ENCODE measurements around the gene CHD9.

Gene CHD9

DNA sequence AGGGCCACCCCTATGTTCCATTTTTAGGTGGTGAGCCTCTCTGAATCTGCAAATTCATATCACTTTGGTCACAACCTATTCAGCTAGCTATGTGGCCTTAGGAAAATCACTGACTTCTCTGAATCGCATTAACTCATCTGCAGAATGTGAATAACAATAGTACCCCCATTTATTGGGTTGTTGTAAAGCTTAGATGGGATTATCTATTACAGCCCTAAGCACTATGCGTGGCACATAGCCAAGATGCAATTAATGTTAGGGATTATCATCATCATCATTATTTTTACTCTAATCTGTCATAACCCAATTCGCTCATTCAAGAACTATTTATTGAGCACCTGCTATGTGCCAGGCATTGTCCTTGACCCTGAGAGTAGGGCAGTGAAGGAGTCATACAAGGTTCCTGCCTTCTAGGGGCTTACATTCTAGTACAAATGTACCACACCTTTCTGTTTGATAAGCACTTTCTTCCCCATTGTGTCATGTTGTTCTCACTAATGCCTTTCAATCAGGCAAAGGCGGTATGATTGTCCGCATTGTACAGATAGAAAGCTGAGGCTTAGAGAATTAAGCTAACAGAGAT, 38.5 kb downstream of the CHD9 start:
- no peak for ATAC-seq
- no peak for TF ChIP-seq PPARA (CRISPR knock-in tag; IDR thresholded peaks at IDR 0.05; ENCODE audit: borderline replicate concordance)
- TF ChIP-seq, protein P1, sequence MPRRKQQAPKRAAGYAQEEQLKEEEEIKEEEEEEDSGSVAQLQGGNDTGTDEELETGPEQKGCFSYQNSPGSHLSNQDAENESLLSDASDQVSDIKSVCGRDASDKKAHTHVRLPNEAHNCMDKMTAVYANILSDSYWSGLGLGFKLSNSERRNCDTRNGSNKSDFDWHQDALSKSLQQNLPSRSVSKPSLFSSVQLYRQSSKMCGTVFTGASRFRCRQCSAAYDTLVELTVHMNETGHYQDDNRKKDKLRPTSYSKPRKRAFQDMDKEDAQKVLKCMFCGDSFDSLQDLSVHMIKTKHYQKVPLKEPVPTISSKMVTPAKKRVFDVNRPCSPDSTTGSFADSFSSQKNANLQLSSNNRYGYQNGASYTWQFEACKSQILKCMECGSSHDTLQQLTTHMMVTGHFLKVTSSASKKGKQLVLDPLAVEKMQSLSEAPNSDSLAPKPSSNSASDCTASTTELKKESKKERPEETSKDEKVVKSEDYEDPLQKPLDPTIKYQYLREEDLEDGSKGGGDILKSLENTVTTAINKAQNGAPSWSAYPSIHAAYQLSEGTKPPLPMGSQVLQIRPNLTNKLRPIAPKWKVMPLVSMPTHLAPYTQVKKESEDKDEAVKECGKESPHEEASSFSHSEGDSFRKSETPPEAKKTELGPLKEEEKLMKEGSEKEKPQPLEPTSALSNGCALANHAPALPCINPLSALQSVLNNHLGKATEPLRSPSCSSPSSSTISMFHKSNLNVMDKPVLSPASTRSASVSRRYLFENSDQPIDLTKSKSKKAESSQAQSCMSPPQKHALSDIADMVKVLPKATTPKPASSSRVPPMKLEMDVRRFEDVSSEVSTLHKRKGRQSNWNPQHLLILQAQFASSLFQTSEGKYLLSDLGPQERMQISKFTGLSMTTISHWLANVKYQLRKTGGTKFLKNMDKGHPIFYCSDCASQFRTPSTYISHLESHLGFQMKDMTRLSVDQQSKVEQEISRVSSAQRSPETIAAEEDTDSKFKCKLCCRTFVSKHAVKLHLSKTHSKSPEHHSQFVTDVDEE (CRISPR knock-in tag; IDR thresholded peaks at IDR 0.05), result no peak

DNA sequence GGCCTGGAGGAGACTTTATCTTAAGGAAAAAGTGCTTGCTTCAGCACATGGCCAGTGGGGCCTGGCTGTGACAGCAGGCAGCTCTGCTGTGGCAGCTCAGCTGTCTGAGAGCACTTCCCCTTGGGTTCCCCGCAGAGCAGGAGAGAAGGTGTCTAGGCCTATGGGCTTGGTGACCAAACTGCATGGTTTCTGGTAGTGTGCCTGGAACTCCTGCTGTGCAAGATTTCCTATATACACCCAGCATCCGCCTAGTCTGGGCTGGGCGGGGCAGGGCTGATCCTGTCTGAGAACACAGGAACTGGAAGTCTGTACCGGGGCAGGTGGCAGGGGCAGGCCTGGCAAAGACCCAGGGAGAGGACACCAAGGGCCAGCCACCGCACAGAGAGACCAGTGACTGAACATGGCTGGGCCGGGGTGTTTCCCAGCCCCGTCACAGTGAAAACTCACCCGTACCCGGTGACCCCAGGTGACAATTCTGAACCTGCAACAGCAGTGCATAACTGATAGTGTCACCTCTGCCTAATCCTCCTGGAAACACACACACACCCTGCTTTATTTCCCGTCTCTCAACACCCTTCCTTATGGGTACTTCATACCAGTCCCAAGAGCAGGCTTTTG, 39.3 kb downstream of the CHD9 start:
- no peak for ATAC-seq

DNA sequence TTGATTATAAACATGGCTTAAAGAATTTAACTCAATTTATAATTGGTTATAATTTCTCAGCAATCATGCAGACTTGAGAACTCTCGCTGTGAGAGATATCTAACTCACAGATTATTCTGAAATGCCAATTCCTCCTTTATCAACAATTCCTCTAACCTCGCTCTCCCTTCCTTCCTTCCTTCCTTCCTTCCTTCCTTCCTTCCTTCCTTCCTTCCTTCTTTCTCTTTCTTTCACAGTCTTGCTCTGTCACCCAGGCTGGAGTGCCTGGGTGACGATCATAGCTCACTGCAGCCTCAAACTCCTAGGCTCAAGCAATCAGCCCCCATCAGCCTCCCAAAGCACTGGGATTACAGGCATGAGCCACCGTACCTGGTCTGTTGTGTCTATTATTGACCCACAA, 42.4 kb downstream of the CHD9 start:
- TF ChIP-seq RARB (CRISPR knock-in tag; IDR thresholded peaks at IDR 0.05), result no peak
- TF ChIP-seq ZC3H10 (CRISPR knock-in tag; IDR thresholded peaks at IDR 0.05), result no peak
- no peak for TF ChIP-seq CSDC2 (CRISPR knock-in tag; IDR thresholded peaks at IDR 0.05)
- TF ChIP-seq TCF4 (CRISPR knock-in tag; IDR thresholded peaks at IDR 0.05; ENCODE audit: borderline replicate concordance), result no peak
- TF ChIP-seq ZFP30 (CRISPR knock-in tag; IDR thresholded peaks at IDR 0.05), result no peak
- TF ChIP-seq, protein P1 (CRISPR knock-in tag; IDR thresholded peaks at IDR 0.05), result no peak
- no peak for TF ChIP-seq ZFP3 (CRISPR knock-in tag; IDR thresholded peaks at IDR 0.05)
- no peak for TF ChIP-seq BACH2 (CRISPR knock-in tag; IDR thresholded peaks at IDR 0.05; ENCODE audit: borderline replicate concordance)
- TF ChIP-seq GLIS3 (CRISPR knock-in tag; IDR thresholded peaks at IDR 0.05), result no peak
- TF ChIP-seq PPARA (CRISPR knock-in tag; IDR thresholded peaks at IDR 0.05; ENCODE audit: borderline replicate concordance), result no peak
- TF ChIP-seq ZNF565 (CRISPR knock-in tag; conservative IDR thresholded peaks at IDR 0.05; ENCODE audit: low read depth), result no peak
- TF ChIP-seq ARNTL (CRISPR knock-in tag; IDR thresholded peaks at IDR 0.05; ENCODE audit: borderline replicate concordance, low read depth), result no peak
- TF ChIP-seq ESRRG (CRISPR knock-in tag; IDR thresholded peaks at IDR 0.05), result no peak
- no peak for TF ChIP-seq SNAI2 (CRISPR knock-in tag; IDR thresholded peaks at IDR 0.05)
- TF ChIP-seq, protein P2, sequence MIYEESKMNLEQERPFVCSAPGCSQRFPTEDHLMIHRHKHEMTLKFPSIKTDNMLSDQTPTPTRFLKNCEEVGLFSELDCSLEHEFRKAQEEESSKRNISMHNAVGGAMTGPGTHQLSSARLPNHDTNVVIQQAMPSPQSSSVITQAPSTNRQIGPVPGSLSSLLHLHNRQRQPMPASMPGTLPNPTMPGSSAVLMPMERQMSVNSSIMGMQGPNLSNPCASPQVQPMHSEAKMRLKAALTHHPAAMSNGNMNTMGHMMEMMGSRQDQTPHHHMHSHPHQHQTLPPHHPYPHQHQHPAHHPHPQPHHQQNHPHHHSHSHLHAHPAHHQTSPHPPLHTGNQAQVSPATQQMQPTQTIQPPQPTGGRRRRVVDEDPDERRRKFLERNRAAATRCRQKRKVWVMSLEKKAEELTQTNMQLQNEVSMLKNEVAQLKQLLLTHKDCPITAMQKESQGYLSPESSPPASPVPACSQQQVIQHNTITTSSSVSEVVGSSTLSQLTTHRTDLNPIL (CRISPR knock-in tag; IDR thresholded peaks at IDR 0.05; ENCODE audit: low read depth), result no peak
- no peak for TF ChIP-seq TOX (CRISPR knock-in tag; IDR thresholded peaks at IDR 0.05; ENCODE audit: borderline replicate concordance)
- no peak for TF ChIP-seq OSR1 (CRISPR knock-in tag; IDR thresholded peaks at IDR 0.05)
- no peak for TF ChIP-seq ISL1 (CRISPR knock-in tag; IDR thresholded peaks at IDR 0.05)
- TF ChIP-seq, protein P3, sequence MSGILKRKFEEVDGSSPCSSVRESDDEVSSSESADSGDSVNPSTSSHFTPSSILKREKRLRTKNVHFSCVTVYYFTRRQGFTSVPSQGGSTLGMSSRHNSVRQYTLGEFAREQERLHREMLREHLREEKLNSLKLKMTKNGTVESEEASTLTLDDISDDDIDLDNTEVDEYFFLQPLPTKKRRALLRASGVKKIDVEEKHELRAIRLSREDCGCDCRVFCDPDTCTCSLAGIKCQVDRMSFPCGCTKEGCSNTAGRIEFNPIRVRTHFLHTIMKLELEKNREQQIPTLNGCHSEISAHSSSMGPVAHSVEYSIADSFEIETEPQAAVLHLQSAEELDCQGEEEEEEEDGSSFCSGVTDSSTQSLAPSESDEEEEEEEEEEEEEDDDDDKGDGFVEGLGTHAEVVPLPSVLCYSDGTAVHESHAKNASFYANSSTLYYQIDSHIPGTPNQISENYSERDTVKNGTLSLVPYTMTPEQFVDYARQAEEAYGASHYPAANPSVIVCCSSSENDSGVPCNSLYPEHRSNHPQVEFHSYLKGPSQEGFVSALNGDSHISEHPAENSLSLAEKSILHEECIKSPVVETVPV (CRISPR knock-in tag; IDR thresholded peaks at IDR 0.05), result no peak
- no peak for ATAC-seq

More for the DNA sequence above, 39.3 kb downstream of the CHD9 start:
- no peak for TF ChIP-seq SNAI2 (CRISPR knock-in tag; IDR thresholded peaks at IDR 0.05)
- no peak for TF ChIP-seq GLIS3 (CRISPR knock-in tag; IDR thresholded peaks at IDR 0.05)
- TF ChIP-seq ARNTL (CRISPR knock-in tag; IDR thresholded peaks at IDR 0.05; ENCODE audit: borderline replicate concordance, low read depth), result no peak
- TF ChIP-seq, protein P4, sequence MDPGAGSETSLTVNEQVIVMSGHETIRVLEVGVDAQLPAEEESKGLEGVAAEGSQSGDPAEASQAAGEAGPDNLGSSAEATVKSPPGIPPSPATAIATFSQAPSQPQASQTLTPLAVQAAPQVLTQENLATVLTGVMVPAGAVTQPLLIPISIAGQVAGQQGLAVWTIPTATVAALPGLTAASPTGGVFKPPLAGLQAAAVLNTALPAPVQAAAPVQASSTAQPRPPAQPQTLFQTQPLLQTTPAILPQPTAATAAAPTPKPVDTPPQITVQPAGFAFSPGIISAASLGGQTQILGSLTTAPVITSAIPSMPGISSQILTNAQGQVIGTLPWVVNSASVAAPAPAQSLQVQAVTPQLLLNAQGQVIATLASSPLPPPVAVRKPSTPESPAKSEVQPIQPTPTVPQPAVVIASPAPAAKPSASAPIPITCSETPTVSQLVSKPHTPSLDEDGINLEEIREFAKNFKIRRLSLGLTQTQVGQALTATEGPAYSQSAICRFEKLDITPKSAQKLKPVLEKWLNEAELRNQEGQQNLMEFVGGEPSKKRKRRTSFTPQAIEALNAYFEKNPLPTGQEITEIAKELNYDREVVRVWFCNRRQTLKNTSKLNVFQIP (CRISPR knock-in tag; IDR thresholded peaks at IDR 0.05; ENCODE audit: borderline replicate concordance, low read depth), result no peak
- no peak for TF ChIP-seq ZFP30 (CRISPR knock-in tag; IDR thresholded peaks at IDR 0.05)
- TF ChIP-seq PPARA (CRISPR knock-in tag; IDR thresholded peaks at IDR 0.05; ENCODE audit: borderline replicate concordance), result no peak
- TF ChIP-seq ZC3H10 (CRISPR knock-in tag; IDR thresholded peaks at IDR 0.05), result no peak
- no peak for TF ChIP-seq CSDC2 (CRISPR knock-in tag; IDR thresholded peaks at IDR 0.05)
- no peak for TF ChIP-seq ZNF565 (CRISPR knock-in tag; conservative IDR thresholded peaks at IDR 0.05; ENCODE audit: low read depth)
- TF ChIP-seq ESRRG (CRISPR knock-in tag; IDR thresholded peaks at IDR 0.05), result no peak
- TF ChIP-seq, protein P5, sequence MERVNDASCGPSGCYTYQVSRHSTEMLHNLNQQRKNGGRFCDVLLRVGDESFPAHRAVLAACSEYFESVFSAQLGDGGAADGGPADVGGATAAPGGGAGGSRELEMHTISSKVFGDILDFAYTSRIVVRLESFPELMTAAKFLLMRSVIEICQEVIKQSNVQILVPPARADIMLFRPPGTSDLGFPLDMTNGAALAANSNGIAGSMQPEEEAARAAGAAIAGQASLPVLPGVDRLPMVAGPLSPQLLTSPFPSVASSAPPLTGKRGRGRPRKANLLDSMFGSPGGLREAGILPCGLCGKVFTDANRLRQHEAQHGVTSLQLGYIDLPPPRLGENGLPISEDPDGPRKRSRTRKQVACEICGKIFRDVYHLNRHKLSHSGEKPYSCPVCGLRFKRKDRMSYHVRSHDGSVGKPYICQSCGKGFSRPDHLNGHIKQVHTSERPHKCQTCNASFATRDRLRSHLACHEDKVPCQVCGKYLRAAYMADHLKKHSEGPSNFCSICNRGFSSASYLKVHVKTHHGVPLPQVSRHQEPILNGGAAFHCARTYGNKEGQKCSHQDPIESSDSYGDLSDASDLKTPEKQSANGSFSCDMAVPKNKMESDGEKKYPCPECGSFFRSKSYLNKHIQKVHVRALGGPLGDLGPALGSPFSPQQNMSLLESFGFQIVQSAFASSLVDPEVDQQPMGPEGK (CRISPR knock-in tag; IDR thresholded peaks at IDR 0.05; ENCODE audit: borderline replicate concordance), result no peak
- no peak for TF ChIP-seq TCF4 (CRISPR knock-in tag; IDR thresholded peaks at IDR 0.05; ENCODE audit: borderline replicate concordance)

Measured in SK-N-SH treated with all-trans-retinoic acid at 6 μM for 48 hours (cell line).